ENCODE results near the gene IL11.

Gene IL11

GRCh38 chr19:55373993-55374757, 3.9 kb upstream of the IL11 start:
- Histone ChIP-seq H2BK12ac (ENCODE audit: low read length) (no peak overlapping the region), H3K14ac (ENCODE audit: low read length) (peak overlapping the region; percentile 82), H3K36me3 (replicated peaks in 1 of 2; ENCODE audit: control insufficient read depth in 2 of 2, insufficient read depth in 2 of 2, low read length in 2 of 2) (no peaks in the 10 kb centered on the region), H3K9ac (ENCODE audit: low read depth, low read length, poor library complexity) (peak overlapping the region; percentile 63), H3K79me1 (ENCODE audit: low read depth, low read length) (no peaks in the 10 kb centered on the region), H3K23ac (ENCODE audit: low read depth, low read length, poor library complexity) (peak overlapping the region; percentile 39), H3K18ac (ENCODE audit: low read length) (peak overlapping the region; percentile 97), H3K27ac (replicated peaks; ENCODE audit: low read length) (no peak overlapping the region), H2BK5ac (ENCODE audit: low read length) (peak overlapping the region; percentile 1), H2BK120ac (ENCODE audit: low read depth, low read length) (no peak overlapping the region), H2AK5ac (ENCODE audit: low read depth, low read length) (peak overlapping the region; percentile 96), H3K9me3 (replicated peaks in 1 of 2; ENCODE audit: control insufficient read depth in 2 of 2, insufficient read depth in 1 of 2, low read depth in 1 of 2, low read length in 2 of 2) (no peaks in the 10 kb centered on the region), H3K4me3 (ENCODE audit: low read length in 2 of 2) (peak overlapping the region in 1 of 2 donors; percentile 25), H4K8ac (ENCODE audit: low read depth, low read length) (no peak overlapping the region), H3K4ac (ENCODE audit: low read length) (no peak overlapping the region), H3K4me2 (ENCODE audit: insufficient read depth, low read length, poor library complexity, severe bottlenecking) (peak overlapping the region; percentile 14), H3K4me1 (ENCODE audit: control insufficient read depth in 2 of 2, insufficient read depth in 1 of 2, low read depth in 1 of 2, low read length in 2 of 2) (peaks cover 41 to 51% of the 10 kb centered on the region in 2 donors), H4K91ac (ENCODE audit: low read depth, low read length, poor library complexity) (no peak overlapping the region), H2BK15ac (ENCODE audit: low read length) (peak overlapping the region; percentile 93), H2AFZ (ENCODE audit: low read length) (peak overlapping the region; percentile 87), H3K27me3 (ENCODE audit: control insufficient read depth in 3 of 3, insufficient read depth in 3 of 3, low read depth in 1 of 3, low read length in 3 of 3) (peaks cover 8 to 40% (median 16%) of the 10 kb centered on the region in 3 experiments)
- no CpG with 5 or more reads among the region's 31 CpGs for WGBS, 2 donors (ENCODE audit: extremely low coverage in 2 of 2, insufficient read length in 2 of 2, insufficient replicate concordance in 1 of 2)
- no peak for DNase-seq (ENCODE audit: low spot score)

GRCh38 chr19:55373306-55373992, 3.2 kb upstream of the IL11 start:
- no peak overlapping the region for H4K8ac ChIP-seq (ENCODE audit: low read depth, low read length)
- H3K27ac ChIP-seq (replicated peaks; ENCODE audit: low read length) = no peak overlapping the region
- no peaks in the 10 kb centered on the region for H3K36me3 ChIP-seq (replicated peaks in 1 of 2; ENCODE audit: control insufficient read depth in 2 of 2, insufficient read depth in 2 of 2, low read length in 2 of 2)
- peak overlapping the region; percentile 94 for H2AK5ac ChIP-seq (ENCODE audit: low read depth, low read length)
- no peaks in the 10 kb centered on the region for H3K9me3 ChIP-seq (replicated peaks in 1 of 2; ENCODE audit: control insufficient read depth in 2 of 2, insufficient read depth in 1 of 2, low read depth in 1 of 2, low read length in 2 of 2)
- H2BK5ac ChIP-seq (ENCODE audit: low read length) = peak overlapping the region; percentile 1
- no peak overlapping the region for H3K9ac ChIP-seq (ENCODE audit: low read depth, low read length, poor library complexity)
- H3K4ac ChIP-seq (ENCODE audit: low read length) = no peak overlapping the region
- no peak overlapping the region for H3K4me2 ChIP-seq (ENCODE audit: insufficient read depth, low read length, poor library complexity, severe bottlenecking)
- H2BK120ac ChIP-seq (ENCODE audit: low read depth, low read length) = no peak overlapping the region
- H3K14ac ChIP-seq (ENCODE audit: low read length) = no peak overlapping the region
- H2BK12ac ChIP-seq (ENCODE audit: low read length) = no peak overlapping the region
- no CpG with 5 or more reads among the region's 9 CpGs for WGBS, 2 donors (ENCODE audit: extremely low coverage in 2 of 2, insufficient read length in 2 of 2, insufficient replicate concordance in 1 of 2)
- no peak overlapping the region for H3K4me3 ChIP-seq (ENCODE audit: low read length in 2 of 2)
- H3K27me3 ChIP-seq (ENCODE audit: control insufficient read depth in 3 of 3, insufficient read depth in 3 of 3, low read depth in 1 of 3, low read length in 3 of 3) = peaks cover 8 to 43% (median 23%) of the 10 kb centered on the region in 3 experiments
- no peak for DNase-seq (ENCODE audit: low spot score)
- H2AFZ ChIP-seq (ENCODE audit: low read length) = peak overlapping the region; percentile 87
- H3K4me1 ChIP-seq (ENCODE audit: control insufficient read depth in 2 of 2, insufficient read depth in 1 of 2, low read depth in 1 of 2, low read length in 2 of 2) = peaks cover 41 to 47% of the 10 kb centered on the region in 2 donors
- peak overlapping the region; percentile 93 for H2BK15ac ChIP-seq (ENCODE audit: low read length)
- no peak overlapping the region for H4K91ac ChIP-seq (ENCODE audit: low read depth, low read length, poor library complexity)
- no peak overlapping the region for H3K18ac ChIP-seq (ENCODE audit: low read length)
- peak overlapping the region; percentile 39 for H3K23ac ChIP-seq (ENCODE audit: low read depth, low read length, poor library complexity)
- no peaks in the 10 kb centered on the region for H3K79me1 ChIP-seq (ENCODE audit: low read depth, low read length)

- H2AK5ac ChIP-seq (ENCODE audit: low read depth, low read length) = peak overlapping the region; percentile 94
- peak overlapping the region; percentile 46 for H2BK12ac ChIP-seq (ENCODE audit: low read length)
- no peak overlapping the region for H2AFZ ChIP-seq (ENCODE audit: low read length)
- WGBS, 2 donors (ENCODE audit: extremely low coverage in 2 of 2, insufficient read length in 2 of 2, insufficient replicate concordance in 1 of 2) = no CpG with 5 or more reads among the region's 24 CpGs
- H4K91ac ChIP-seq (ENCODE audit: low read depth, low read length, poor library complexity) = no peak overlapping the region
- H4K8ac ChIP-seq (ENCODE audit: low read depth, low read length) = no peak overlapping the region
- H3K23ac ChIP-seq (ENCODE audit: low read depth, low read length, poor library complexity) = peak overlapping the region; percentile 91
- H2BK15ac ChIP-seq (ENCODE audit: low read length) = peak overlapping the region; percentile 49
- peak overlapping the region; percentile 94 for H2BK120ac ChIP-seq (ENCODE audit: low read depth, low read length)
- peaks cover 8 to 39% (median 26%) of the 10 kb centered on the region in 3 experiments for H3K27me3 ChIP-seq (ENCODE audit: control insufficient read depth in 3 of 3, insufficient read depth in 3 of 3, low read depth in 1 of 3, low read length in 3 of 3)
- no peak overlapping the region for H3K9ac ChIP-seq (ENCODE audit: low read depth, low read length, poor library complexity)
- peaks cover 35 to 41% of the 10 kb centered on the region in 2 donors for H3K4me1 ChIP-seq (ENCODE audit: control insufficient read depth in 2 of 2, insufficient read depth in 1 of 2, low read depth in 1 of 2, low read length in 2 of 2)
- H2BK5ac ChIP-seq (ENCODE audit: low read length) = no peak overlapping the region
- no peak overlapping the region for H3K4me2 ChIP-seq (ENCODE audit: insufficient read depth, low read length, poor library complexity, severe bottlenecking)
- H3K18ac ChIP-seq (ENCODE audit: low read length) = peak overlapping the region; percentile 80
- DNase-seq (ENCODE audit: low spot score) = no peak
- H3K14ac ChIP-seq (ENCODE audit: low read length) = peak overlapping the region; percentile 14
- no peak overlapping the region for H3K27ac ChIP-seq (replicated peaks; ENCODE audit: low read length)
- no peaks in the 10 kb centered on the region for H3K79me1 ChIP-seq (ENCODE audit: low read depth, low read length)
- H3K9me3 ChIP-seq (replicated peaks in 1 of 2; ENCODE audit: control insufficient read depth in 2 of 2, insufficient read depth in 1 of 2, low read depth in 1 of 2, low read length in 2 of 2) = no peaks in the 10 kb centered on the region
- no peak overlapping the region for H3K4me3 ChIP-seq (ENCODE audit: low read length in 2 of 2)
- H3K36me3 ChIP-seq (replicated peaks in 1 of 2; ENCODE audit: control insufficient read depth in 2 of 2, insufficient read depth in 2 of 2, low read length in 2 of 2) = no peaks in the 10 kb centered on the region
- H3K4ac ChIP-seq (ENCODE audit: low read length) = peak overlapping the region; percentile 23
These were observed 2.2 kb upstream of the IL11 start for GRCh38 chr19:55372316-55373081.
